ENCODE data around the gene NKAIN1. TPM values are rescaled to one million over a fixed set of nuclear protein-coding genes. Genes with fewer than 3 reads are reported as not detected.

The NKAIN1 gene
- total RNA-seq, 1 donor from 2014 or later = 3.5 TPM

- Mint-ChIP-seq H3K27me3 (ENCODE audit: low read depth) (peaks cover 13% of the 10 kb centered on the region), H3K27ac (ENCODE audit: unreplicated experiment) (no peak overlapping the region), H3K36me3 (ENCODE audit: low read depth) (no peaks in the 10 kb centered on the region), H3K4me3 (ENCODE audit: unreplicated experiment) (no peak overlapping the region), H3K4me1 (ENCODE audit: low read depth) (peaks cover 7% of the 10 kb centered on the region), H3K9me3 (ENCODE audit: low read depth) (no peaks in the 10 kb centered on the region)
- DNase-seq (ENCODE audit: low spot score) = peak; percentile 39
- TF ChIP-seq CTCF (IDR thresholded peaks at IDR 0.05) = no peak
These were observed 5.5 kb downstream of the NKAIN1 start for GRCh38 chr1:31234123-31234708.

- Mint-ChIP-seq H3K27ac (ENCODE audit: unreplicated experiment) (no peak overlapping the region), H3K4me3 (ENCODE audit: unreplicated experiment) (no peak overlapping the region), H3K27me3 (ENCODE audit: low read depth) (peaks cover 8% of the 10 kb centered on the region), H3K36me3 (ENCODE audit: low read depth) (no peaks in the 10 kb centered on the region), H3K4me1 (ENCODE audit: low read depth) (no peaks in the 10 kb centered on the region), H3K9me3 (ENCODE audit: low read depth) (no peaks in the 10 kb centered on the region)
- no peak for TF ChIP-seq CTCF (IDR thresholded peaks at IDR 0.05)
- DNase-seq (ENCODE audit: low spot score) = no peak
These were observed 7.0 kb downstream of the NKAIN1 start for GRCh38 chr1:31232689-31233088.

GRCh38 chr1:31231802-31232201 lies 7.9 kb downstream of the NKAIN1 start:
- no peaks in the 10 kb centered on the region for H3K36me3 Mint-ChIP-seq (ENCODE audit: low read depth)
- no peaks in the 10 kb centered on the region for H3K4me1 Mint-ChIP-seq (ENCODE audit: low read depth)
- no peak for TF ChIP-seq CTCF (IDR thresholded peaks at IDR 0.05)
- H3K27me3 Mint-ChIP-seq (ENCODE audit: low read depth) = peaks cover 6% of the 10 kb centered on the region
- H3K9me3 Mint-ChIP-seq (ENCODE audit: low read depth) = no peaks in the 10 kb centered on the region
- H3K27ac Mint-ChIP-seq (ENCODE audit: unreplicated experiment) = no peak overlapping the region
- DNase-seq (ENCODE audit: low spot score) = no peak
- no peak overlapping the region for H3K4me3 Mint-ChIP-seq (ENCODE audit: unreplicated experiment)

GRCh38 chr1:31230378-31230777 lies 9.3 kb downstream of the NKAIN1 start:
- Mint-ChIP-seq H3K27ac (ENCODE audit: unreplicated experiment) (no peak overlapping the region), H3K9me3 (ENCODE audit: low read depth) (no peaks in the 10 kb centered on the region), H3K27me3 (ENCODE audit: low read depth) (peaks cover 3% of the 10 kb centered on the region), H3K36me3 (ENCODE audit: low read depth) (no peaks in the 10 kb centered on the region), H3K4me3 (ENCODE audit: unreplicated experiment) (no peak overlapping the region), H3K4me1 (ENCODE audit: low read depth) (no peaks in the 10 kb centered on the region)
- TF ChIP-seq CTCF (IDR thresholded peaks at IDR 0.05) = no peak
- no peak for DNase-seq (ENCODE audit: low spot score)

GRCh38 chr1:31228986-31229385 lies 10.7 kb downstream of the NKAIN1 start:
- Mint-ChIP-seq H3K4me3 (ENCODE audit: unreplicated experiment) (no peak overlapping the region), H3K36me3 (ENCODE audit: low read depth) (no peaks in the 10 kb centered on the region), H3K27me3 (ENCODE audit: low read depth) (peaks cover 8% of the 10 kb centered on the region), H3K9me3 (ENCODE audit: low read depth) (no peaks in the 10 kb centered on the region), H3K4me1 (ENCODE audit: low read depth) (no peaks in the 10 kb centered on the region), H3K27ac (ENCODE audit: unreplicated experiment) (no peak overlapping the region)
- no peak for DNase-seq (ENCODE audit: low spot score)
- no peak for TF ChIP-seq CTCF (IDR thresholded peaks at IDR 0.05)
